Activated CD4-positive, alpha-beta T cell treated with anti-CD3 and anti-CD28 coated beads for 24 hours (primary cell): ENCODE measurements around the gene KCNJ5.

Experiments used
- DNase-seq, 2 donors: peaks; one replicate each; pipeline ENCODE4 v3.0.0-alpha.2; 2020; ENCODE audit warnings: low read depth in 2 of 2

Gene KCNJ5

DNA sequence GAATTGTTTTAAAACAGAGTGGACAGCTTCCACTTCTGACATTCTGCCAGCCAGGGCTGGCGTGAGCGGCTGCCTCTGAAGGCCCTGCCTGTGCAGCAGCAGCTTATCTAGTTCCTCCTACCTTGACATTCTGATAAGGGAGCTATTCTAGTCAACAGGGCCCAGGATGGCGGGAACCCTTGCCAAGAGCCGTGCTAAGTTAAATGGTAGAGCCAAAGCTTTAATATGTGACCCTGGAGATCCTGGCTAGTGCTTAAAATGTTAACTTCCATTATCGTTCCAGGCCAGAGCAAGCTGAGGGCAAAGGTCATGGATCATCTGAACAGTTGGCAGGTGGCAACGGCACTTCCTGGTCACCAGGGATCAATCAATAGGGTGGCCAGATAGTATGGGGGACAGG is 3.5 kb downstream of the KCNJ5 start:
- no peak for DNase-seq

DNA sequence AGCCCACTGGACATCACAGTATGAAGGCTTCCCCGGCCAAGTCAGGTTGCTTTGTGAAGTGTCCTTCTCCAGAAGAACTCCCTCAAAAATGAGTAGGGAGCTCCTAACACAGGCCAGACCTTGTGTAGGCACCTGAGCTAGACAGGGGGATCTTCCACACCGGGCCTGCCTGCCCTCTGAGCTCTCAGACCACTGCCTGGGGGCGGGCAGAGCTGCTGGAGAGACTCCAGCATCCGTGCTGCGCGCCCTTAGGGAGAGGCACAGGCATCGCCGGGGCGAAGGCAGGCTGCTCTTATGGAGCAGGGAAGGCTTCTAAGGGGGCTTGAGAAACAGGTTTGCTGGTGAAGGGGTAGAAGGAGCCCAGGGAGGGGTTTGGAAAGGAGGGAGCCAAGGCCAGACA is 4.4 kb downstream of the KCNJ5 start:
- DNase-seq = no peak

DNA sequence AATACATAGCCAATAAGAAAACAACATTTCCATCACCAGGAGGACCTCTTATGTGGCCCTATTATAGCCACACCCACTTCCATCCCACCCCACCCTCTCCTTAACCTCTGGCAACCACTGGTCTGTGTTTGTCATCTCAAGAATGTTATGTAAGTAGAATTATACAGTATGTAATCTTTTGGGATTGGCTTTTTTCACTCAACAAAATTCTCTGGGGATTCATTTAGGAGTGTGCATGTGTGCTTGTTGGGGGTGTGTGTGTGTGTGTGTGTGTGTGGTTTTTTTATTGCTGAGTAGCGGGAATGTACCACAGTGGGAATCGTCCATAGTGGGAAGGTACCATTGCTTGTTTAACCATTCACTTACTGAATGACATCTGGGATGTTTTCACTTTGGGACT is 5.2 kb downstream of the KCNJ5 start:
- no peak for DNase-seq

DNA sequence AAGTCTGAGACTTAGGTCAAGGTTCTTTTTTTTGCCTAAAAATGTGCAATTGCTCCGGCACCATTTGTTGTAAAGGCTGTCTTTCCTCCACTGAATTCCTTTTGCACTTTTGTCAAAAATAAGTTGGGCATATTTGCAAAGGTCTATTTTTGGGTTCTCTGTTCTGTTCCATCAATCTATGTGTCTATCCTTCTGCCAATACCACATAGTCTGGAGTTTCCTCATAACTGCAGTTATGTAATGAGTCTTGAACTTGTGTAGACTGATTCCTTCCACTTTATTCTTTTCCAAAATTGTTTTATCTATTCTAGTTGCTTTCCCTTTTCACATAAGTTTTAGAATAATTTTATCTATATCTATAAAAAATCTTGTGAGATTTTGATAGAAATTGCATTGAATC is 6.7 kb downstream of the KCNJ5 start:
- no peak for DNase-seq

DNA sequence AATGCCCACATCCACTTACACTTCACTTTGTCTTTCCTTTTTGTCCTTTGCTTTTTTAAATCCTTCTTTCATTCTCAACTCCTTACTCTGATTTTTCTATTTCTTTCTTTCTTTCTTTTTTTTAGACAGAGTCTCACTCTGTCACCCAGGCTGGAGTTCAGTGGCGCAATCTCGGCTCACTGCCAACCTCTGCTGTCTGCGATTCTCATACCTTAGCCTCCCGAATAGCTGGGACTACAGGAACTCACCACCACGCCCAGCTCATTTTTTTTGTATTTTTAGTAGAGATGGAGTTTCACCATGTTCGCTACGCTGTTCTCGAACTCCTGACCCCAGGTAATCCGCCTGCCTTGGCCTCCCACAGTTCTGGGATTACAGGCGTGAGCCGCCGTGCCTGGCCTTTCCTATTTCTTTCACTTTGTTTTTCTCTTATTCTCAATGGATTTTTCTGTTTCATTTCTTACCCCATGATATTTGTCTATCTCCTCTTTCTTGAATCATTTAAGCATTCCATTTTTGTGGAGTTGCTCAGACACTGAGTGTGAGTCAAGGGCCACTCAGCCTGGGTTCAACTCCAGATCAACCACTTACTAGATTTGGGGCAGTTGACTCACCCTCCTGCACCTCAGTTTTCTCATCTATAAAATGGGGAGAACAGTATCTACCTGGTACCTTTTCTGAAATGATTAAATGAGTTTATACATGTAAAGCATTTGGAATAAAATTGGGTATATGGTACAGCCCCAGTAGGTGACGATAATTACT is 7.6 kb downstream of the KCNJ5 start:
- no peak for DNase-seq

DNA sequence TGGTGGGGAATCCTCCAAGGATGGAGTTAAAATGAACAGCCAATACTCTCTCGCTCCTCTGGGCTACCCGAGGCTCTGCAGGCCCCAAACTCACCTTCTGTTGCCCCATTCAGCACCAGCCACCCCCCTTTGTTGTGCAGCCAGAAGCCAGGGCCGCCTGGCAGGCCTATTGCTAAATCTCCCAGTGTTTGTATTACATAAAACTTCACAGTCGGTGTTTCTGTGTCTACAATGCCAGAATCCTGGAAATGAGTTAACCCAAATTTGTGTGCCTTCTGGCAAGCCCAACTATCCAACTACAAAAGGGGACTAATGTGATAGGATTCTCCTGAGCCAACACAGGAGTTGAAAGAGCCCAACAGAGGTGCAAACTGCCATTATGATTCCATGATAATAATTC is 9.3 kb downstream of the KCNJ5 start:
- DNase-seq = no peak

DNA sequence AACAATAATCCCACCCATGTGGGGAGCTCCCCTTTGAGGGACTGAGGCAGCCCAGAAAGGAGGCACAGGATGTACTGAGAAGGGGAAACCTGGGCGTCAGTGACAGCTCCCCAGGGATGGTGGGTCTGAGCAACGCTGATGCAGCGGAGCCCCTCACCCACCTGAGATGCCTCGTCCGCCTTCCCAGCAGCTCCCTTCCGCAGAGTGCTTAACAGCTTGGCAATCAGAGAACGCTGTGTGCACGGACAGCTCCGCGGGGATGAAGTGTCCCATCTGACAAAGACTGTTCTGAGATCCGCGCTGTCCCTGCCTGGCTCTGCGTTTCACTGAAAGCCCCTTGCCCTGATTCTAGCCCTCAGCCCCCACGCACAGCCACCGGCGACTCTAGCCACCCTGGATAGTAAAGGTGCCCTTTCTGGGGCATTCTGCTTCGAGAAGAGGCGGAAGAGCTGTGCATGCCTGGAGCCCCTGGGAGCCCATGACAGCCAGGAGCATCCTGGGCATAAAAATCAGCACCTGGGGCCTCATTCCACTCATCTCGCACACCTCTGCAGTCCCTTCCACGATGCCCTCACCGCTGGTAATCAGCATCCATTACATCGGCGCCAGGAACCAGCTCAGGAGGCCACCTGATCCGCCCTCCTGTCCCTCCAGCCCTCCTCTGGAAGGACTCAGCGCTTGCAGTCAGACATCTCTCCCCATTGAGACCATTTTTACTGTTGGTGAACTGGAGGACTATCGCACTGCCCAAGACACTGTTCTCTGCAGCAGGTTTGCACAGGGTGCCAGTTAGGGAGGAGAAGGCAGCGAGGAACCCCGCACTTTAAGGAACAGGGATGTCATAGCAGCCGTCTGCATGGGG is 10.7 kb downstream of the KCNJ5 start:
- no peak for DNase-seq

DNA sequence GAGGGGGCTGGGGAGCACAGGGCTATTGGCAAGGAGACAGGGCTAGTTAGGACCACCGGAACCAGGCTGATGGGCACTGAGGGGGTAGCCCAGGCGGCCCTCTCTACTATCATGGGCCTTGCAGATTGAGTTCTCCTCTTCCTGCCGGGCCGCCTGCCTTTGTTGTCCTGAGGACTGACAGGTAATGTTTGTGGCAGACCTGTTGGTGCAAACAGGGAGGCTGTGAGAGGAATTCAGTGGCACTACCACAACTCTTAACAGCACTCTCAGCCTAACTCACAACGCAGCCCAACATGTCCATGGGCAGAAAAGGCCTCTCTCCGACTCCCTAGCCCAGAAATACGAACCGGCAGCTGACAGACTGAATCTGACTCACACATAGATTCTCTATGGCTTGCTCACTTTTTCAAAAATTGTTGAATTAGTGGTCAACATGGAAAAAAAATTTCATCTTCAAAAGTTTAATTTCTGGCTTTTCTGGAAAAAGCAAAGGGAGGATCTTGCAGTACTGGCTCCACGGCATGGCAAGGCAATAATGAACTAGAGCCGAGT is 11.4 kb downstream of the KCNJ5 start:
- DNase-seq = no peak

DNA sequence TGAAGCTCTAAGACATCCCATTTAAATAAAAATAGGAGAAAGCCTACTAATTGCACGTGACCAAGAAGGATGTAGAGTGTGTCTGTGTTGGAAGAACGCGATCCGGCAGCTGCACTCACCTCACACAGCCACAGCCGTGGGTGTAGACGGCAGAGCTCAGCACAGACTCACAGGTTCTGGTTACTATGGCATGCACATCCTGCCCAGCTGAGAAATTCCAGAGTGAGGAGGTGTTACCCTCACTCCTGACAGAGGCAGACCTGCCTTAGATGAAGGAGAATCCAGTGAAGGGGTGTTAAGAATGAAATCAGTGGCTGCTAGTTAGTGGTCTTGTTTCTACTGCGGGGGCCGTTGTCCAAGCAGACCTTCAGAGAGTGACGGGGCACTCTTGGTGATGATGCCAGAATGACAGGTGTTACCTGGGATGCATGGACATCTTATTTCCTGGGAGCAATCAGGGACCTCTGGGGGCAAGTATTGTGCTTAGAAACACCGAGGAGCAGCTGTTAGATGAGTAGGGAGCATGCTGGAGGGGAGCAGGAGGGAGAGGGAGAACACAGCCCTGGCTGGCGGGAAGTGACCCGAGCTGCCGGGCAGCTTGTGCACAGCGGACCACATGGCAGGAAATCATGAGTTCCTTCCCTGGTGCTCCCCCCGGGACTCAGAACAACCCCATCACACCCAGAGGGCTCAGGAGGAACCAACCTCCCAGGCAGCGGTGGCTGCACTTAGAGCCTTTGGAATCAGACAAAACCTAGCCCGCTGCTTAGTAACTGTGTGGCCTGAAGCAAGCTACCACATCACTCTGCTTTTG is 12.3 kb downstream of the KCNJ5 start:
- DNase-seq = no peak

DNA sequence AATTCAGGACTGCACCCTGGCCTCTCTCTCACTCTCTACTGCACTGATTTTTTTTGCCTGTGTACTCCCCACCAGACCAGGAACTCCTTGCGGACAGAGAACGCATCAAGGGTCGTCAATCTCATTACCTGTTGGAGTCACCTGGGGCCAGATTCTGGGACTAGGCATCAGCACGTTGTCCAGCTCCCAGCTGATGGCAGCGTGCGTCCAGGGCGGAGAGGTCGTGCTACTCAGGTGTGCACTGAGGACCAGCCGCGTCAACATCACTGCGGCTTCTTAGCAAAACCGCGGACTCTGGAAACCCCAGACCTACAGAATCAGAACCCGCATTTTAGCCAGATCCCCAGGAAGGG is 13.1 kb downstream of the KCNJ5 start:
- DNase-seq = no peak

DNA sequence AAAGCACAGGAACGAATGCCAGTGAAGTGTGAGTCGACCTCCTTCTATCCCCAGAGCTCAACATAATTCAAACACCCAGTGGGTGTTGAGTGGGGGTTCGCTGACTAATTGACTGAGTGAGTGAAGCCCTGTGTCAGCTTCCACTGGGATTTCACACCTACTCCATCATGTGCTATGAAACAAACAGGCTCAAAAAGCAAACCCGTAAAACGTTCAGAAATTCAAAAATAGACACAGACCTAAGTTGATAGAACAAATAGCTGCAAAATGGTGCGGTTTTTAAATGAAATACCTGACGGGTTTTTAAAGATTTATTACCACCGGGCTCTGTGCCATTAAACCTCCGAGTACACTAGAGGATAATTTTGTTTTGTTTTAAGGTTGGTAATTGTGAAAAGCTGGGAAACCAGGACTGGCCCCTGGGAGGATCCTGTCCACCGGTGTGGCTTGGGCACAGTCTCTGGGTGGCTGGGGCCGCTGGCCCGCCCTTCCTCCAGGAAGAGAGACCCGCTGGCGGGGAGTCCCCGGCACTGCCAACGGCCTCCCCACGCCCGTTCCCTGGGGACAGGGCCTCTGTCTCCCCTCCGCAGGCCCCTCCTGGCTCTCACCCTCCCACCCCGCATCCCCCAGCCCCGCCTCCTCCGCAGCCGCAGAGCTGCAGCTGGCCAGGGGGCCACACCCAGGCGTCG is 13.6 kb downstream of the KCNJ5 start:
- no peak for DNase-seq

DNA sequence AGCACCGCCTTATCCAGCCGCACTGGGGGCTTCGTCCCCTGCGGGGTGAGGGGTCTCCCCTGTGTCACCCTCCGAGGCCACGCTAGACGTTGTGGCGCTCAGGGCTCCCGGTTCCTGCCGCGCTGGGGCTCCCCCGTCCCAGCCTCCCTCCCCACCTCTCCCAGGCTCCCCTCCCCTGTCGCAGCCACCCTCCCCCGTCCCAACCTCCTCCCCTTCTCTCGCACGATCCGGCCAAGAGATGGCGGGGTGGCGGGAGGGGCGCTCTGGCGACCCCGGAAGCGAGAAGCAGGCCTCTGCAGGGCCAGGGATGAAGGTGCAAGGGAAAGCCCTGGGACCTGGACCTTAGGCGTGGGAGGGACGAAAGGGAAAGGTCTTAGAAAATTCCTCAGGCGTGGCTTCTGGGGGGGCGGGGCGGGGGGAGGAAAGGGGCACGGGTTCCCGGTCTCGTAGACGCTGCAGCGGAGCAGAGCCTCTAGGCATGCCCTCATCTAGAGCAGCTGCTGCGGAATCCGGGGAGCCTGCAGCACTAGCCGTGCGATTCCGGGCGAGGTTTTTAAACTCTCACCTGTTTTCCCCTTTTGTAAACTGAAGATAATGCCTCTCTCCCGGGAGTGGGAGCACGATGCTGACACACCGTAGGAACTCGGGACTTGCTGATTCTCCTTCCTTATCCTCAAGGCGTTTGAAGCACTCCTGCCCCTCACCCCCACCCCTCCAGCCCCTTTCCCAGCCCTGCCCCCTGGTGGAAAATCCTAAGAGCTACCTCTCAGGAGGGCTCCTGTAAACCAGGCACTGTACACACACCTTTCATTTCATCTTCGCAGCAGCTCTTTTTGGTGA is 14.4 kb downstream of the KCNJ5 start:
- peak; percentile 8 to 29 for DNase-seq

DNA sequence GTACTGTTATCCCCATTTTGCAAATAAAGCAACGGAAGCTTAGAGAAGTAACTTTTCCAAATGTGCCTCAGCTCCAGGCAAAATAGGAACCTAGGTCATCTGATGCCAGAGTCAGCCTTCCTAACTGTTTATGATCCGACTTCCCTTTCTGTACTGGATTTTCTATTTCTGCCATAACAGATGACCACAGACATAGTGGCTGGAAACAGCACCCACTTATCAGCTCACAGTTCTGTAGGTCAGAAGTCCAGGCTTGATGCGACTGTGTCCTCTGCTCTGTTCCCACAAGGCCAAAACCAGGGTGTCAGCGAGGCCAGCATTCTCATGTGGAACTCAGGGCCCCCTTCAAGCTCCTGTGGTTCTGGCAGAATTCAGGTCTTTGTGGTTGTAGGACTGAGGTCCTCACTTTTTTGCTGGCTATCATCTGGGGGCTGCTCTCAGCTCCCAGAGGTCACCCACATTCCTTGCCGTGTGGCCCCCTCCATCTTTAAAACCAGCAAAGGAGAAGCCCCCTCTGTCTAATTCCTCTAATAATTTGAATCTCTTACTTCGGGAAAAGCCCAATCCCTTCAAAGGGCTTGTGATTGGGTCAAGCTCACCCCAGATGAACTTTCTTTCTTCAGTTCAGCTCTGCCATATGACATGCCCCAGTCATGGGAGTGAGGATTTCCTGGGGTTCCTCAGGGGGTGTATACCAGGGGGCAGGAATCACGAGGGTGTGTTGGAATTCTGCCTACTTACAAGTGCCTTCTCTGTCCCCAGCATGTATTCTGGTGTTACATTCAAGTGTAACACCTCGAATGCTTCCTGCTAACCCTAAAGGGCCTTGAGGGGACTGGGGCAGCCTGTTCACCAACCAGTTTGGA is 15.3 kb downstream of the KCNJ5 start:
- no peak for DNase-seq

DNA sequence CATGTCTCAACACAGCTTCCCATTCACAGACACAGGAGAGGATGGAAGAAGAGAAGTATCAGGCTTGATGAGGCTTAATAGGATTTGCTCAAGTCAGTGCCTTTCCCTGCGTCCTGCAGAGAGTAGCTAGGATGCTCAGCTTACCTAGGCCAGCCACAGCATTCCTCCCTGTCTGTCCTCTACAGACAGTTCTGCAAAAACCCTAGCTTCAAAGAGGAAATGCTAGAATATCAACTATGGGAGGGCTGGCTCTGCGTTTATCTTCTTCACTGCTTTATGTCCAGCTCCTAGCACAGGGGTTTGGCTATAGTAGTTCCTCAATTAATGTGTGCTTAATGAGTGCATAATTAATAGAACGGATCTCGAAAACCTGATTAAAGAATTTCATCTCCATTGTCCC is 16.4 kb downstream of the KCNJ5 start:
- no peak for DNase-seq

DNA sequence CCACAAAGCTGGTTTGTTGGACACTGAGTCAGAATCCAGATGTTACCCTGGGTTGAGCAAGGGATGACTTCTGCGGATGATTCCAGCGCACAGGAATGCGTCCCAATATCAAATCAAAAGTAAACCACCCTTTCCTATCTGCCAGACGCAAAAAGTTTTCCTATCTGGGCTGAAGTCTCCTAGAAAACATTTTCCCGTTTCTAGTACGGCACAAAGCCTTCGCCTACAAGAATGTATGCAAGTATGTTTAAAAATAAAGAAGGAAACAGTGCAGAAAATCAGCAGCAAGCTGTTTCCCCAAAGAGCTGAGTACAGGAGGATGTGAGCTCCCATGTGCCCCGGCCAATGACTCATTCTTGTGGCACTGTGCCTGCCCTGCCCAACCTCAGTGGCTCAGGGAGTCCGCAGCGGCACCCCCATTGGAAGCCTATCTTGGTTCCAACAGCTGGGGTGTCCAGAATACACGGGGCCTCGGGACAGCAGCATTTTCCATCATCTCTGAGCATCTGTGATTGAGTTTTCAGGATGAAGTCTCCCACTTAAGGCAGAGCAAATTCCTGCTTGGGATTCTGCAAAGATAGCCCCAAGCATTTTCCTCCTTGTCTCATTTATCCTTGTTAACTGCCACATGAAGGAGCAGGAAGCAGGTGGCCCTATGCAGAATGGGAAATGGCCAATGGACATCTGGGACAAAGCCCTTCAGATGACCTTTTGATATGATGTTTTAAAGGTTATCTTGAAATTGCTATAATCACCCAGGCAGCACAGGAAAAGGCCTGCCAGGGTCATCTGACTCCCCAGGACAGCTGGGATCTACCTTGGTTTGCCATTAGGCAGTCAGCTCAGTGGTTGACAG is 17.5 kb downstream of the KCNJ5 start:
- no peak for DNase-seq

DNA sequence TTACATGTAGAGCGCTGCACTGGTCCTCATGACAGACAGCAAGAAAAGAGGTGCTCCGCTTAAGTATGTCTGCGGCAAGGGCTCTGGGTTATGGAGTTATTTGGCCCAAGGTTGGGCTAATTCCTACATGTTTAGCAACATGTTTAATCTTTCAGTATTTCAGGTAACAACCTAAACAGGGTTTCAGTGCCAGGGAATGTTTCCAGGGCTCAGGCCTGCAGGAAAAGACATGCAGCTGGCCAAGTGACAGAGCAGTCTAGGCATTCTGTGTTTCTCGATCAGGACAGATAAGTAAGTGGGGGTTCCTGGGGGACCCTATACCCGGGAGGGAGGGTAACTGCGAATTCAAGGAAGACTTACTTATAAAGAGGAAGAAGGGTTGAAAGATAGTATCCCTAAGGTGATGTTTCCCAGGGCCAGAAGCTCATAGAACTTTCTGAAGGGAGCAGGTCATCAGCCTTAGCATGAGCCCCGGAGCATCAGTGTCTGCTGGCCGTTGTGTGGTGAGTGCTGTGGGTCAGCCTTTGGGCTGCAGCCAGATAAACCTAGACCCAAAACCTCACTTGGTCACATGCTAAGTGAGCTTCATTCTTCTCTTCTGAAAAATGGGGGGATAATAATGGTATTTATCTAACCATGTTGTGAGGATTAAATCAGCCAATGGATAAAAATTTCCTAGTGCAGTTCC is 18.4 kb downstream of the KCNJ5 start:
- DNase-seq = no peak

DNA sequence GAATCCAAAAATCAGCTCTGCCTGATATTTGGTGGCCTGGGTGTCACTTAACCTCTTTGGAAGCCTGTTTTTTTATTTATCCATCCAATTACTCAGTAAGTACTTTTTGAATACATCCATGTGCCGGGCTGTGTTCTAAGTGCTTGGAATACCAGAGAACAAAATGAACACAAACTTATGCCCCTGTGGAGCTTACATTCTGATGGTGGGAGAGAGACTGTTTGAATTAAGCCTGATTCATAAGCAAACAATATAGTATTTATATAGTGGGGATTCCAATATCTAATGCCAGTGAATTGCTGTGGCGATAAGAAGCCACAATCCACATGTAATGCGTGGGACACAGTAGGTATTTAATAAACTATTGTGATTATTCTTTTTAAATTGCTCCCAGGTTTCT is 19.4 kb downstream of the KCNJ5 start:
- DNase-seq = no peak

DNA sequence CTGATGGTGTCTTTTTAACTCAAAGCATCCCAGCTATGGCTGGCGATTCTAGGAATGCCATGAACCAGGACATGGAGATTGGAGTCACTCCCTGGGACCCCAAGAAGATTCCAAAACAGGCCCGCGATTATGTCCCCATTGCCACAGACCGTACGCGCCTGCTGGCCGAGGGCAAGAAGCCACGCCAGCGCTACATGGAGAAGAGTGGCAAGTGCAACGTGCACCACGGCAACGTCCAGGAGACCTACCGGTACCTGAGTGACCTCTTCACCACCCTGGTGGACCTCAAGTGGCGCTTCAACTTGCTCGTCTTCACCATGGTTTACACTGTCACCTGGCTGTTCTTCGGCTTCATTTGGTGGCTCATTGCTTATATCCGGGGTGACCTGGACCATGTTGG is 20.1 kb downstream of the KCNJ5 start:
- no peak for DNase-seq
